WTC11 (cell line): ENCODE data around the gene TYMS.

Source experiments
- FOXK1 ChIP-seq: sonication (generic); formaldehyde crosslinking; IDR thresholded peaks from 2 replicates; pipeline ENCODE4 v1.8.0; 2022; ENCODE audit warnings: mild to moderate bottlenecking, moderate library complexity, missing genetic modification reagents
- FOXP1 ChIP-seq: sonication (generic); formaldehyde crosslinking; IDR thresholded peaks from 2 replicates; pipeline ENCODE4 v1.8.0; 2022; ENCODE audit warnings: missing genetic modification reagents, mild to moderate bottlenecking, moderate library complexity, borderline replicate concordance
- ZNF121 ChIP-seq: sonication (generic); formaldehyde crosslinking; IDR thresholded peaks from 2 replicates; pipeline ENCODE4 v1.8.0; 2023; ENCODE audit warnings: missing genetic modification reagents
- TF ChIP-seq, protein P1 (sequence below): sonication (generic); formaldehyde crosslinking; IDR thresholded peaks from 2 replicates; pipeline ENCODE4 v1.8.0; 2022; ENCODE audit warnings: mild to moderate bottlenecking, missing genetic modification reagents

DNA sequence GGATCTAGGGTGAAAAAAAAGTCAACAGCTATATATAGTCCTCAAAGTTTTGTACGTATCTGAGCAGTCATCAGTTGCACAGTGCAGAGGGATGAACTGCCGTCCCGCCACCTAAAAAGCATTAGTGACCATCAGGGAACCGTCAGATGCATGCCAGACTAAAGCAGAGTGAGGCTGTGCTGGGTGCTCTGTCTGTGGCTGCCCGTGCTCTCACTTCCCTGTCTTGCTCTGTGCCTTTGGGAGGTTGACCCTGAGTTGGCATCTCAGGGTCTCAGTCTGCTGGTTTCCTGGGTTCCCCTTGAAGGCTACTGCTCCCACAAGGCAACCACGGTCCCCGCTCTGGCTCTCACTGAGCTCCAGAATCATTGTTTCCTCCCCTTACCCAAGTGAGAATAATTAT lies 49.5 kb upstream of the TYMS start:
- TF ChIP-seq, protein P1, sequence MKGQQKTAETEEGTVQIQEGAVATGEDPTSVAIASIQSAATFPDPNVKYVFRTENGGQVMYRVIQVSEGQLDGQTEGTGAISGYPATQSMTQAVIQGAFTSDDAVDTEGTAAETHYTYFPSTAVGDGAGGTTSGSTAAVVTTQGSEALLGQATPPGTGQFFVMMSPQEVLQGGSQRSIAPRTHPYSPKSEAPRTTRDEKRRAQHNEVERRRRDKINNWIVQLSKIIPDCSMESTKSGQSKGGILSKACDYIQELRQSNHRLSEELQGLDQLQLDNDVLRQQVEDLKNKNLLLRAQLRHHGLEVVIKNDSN, result no peak
- no peak for TF ChIP-seq FOXK1 (CRISPR knock-in tag)
- TF ChIP-seq FOXP1 (CRISPR knock-in tag), result no peak
- TF ChIP-seq ZNF121 (CRISPR knock-in tag), result no peak
